HEK293T (cell line): ENCODE data around the gene LRRC27.

ENCODE experiments used
- CTCF ChIA-PET: fragments of 350-600 bp; formaldehyde crosslinking; extraction: SDS; loops from one replicate; lab custom pipeline; 2021; ENCODE audit warnings: antibody characterized with exemption, inconsistent platforms; lab: Yijun Ruan, JAX
- POLR2A ChIA-PET: fragments of 350-600 bp; formaldehyde crosslinking; extraction: SDS; loops from one replicate; lab custom pipeline; 2020; ENCODE audit warnings: antibody characterized with exemption, inconsistent platforms; lab: Yijun Ruan, JAX
- DNase-seq: peaks from one replicate; pipeline ENCODE4 v3.0.0; 2012; ENCODE audit warnings: mixed read lengths; ENCODE audit errors: extremely low spot score
- ARNT ChIP-seq: fragments of 450-650 bp; IDR thresholded peaks from 2 replicates; pipeline ENCODE4 v1.6.1; 2017; ENCODE audit warnings: mild to moderate bottlenecking
- BHLHE40 ChIP-seq: fragments of 450-650 bp; IDR thresholded peaks from 2 replicates; pipeline ENCODE4 v1.6.1; 2016; ENCODE audit warnings: mild to moderate bottlenecking, moderate library complexity, borderline replicate concordance
- CTBP1 ChIP-seq: fragments of 450-650 bp; IDR thresholded peaks from 2 replicates; pipeline ENCODE4 v1.6.1; 2016; ENCODE audit warnings: borderline replicate concordance
- ELF4 ChIP-seq: fragments of 450-650 bp; IDR thresholded peaks from 2 replicates; pipeline ENCODE4 v1.6.1; 2017; ENCODE audit warnings: antibody characterized with exemption
- FOXA1 ChIP-seq: fragments of 450-650 bp; IDR thresholded peaks from 2 replicates; pipeline ENCODE4 v1.6.1; 2016; ENCODE audit warnings: mild to moderate bottlenecking
- FOXK2 ChIP-seq: fragments of 450-650 bp; IDR thresholded peaks from 2 replicates; pipeline ENCODE4 v1.6.1; 2016; ENCODE audit warnings: mild to moderate bottlenecking
- FOXM1 ChIP-seq: fragments of 450-650 bp; IDR thresholded peaks from 2 replicates; pipeline ENCODE4 v1.6.1; 2017; ENCODE audit warnings: mild to moderate bottlenecking, borderline replicate concordance
- HDGF ChIP-seq: fragments of 450-650 bp; IDR thresholded peaks from 2 replicates; pipeline ENCODE4 v1.6.1; 2017; ENCODE audit warnings: antibody characterized with exemption, borderline replicate concordance
- L3MBTL2 ChIP-seq: fragments of 450-650 bp; conservative IDR thresholded peaks from 2 replicates; pipeline ENCODE4 v1.6.1; 2016; ENCODE audit warnings: mild to moderate bottlenecking
- LEF1 ChIP-seq: fragments of 450-650 bp; IDR thresholded peaks from 2 replicates; pipeline ENCODE4 v1.6.1; 2017; ENCODE audit warnings: mild to moderate bottlenecking, borderline replicate concordance
- NFRKB ChIP-seq: fragments of 450-650 bp; IDR thresholded peaks from 2 replicates; pipeline ENCODE4 v1.6.1; 2016; ENCODE audit warnings: mild to moderate bottlenecking, moderate library complexity
- SP1 ChIP-seq: fragments of 450-650 bp; IDR thresholded peaks from 2 replicates; pipeline ENCODE4 v1.6.1; 2017
- SUZ12 ChIP-seq: fragments of 450-650 bp; IDR thresholded peaks from 2 replicates; pipeline ENCODE4 v1.6.1; 2016; ENCODE audit warnings: mild to moderate bottlenecking
- TARDBP ChIP-seq: fragments of 450-650 bp; IDR thresholded peaks from 2 replicates; pipeline ENCODE4 v1.6.1; 2016
- ZNF384 ChIP-seq: fragments of 450-650 bp; IDR thresholded peaks from 2 replicates; pipeline ENCODE4 v1.6.1; 2016
- TF ChIP-seq, protein P1 (sequence below): fragments of 450-650 bp; IDR thresholded peaks from 2 replicates; pipeline ENCODE4 v1.6.1; 2016

Gene LRRC27

DNA sequence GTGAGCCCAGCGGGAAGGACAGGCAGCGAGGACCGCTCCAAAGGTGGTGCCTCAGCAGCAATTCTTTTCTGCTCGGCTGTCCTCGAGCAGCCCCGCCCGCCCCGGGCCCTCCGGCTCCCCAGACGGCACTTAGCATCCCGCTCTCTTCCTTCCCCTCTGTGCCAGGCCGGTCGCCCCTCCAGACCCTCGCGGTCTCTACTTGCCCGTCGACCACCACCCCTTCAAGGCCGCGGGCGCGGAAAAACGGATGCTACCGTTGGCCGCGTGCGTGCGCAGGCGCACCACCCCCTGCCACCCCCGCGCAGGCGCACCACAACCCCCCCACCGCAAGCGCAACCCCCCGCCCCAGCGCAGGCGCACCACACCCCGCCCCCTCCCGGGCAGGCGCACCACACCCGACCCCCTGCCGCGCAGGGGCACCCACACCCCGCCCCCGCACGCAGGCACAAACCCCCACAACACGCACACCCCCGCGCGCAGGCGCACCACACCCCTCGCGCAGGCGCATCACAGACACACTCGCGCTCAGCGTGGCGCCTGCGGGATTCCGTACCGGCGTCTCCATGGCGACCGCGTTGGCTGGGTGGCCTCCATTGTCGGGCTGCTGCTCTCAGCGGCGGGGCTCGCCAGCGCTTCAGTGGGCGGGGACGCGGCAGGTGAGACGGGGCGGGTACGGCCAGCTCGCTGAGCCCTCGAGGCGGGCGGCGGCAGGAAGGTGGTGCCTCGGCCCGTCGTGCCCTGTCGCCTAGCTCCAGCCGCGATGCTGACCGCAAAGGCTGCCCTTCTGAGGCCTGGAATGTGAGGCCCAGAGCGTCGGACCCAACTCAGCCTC, at the start of gene LRRC27:
Gene LRRC27, plus strand, starts transcription at position 593 of the 832 bp plus-strand sequence. CDS start 1,332 bp downstream, outside the sequence.
- peak; percentile 82 for TF ChIP-seq L3MBTL2
- no peak for TF ChIP-seq ZNF384
- ChIA-PET CTCF (no interaction called here), POLR2A (no interaction called here)
- peak; percentile 99 for DNase-seq

DNA sequence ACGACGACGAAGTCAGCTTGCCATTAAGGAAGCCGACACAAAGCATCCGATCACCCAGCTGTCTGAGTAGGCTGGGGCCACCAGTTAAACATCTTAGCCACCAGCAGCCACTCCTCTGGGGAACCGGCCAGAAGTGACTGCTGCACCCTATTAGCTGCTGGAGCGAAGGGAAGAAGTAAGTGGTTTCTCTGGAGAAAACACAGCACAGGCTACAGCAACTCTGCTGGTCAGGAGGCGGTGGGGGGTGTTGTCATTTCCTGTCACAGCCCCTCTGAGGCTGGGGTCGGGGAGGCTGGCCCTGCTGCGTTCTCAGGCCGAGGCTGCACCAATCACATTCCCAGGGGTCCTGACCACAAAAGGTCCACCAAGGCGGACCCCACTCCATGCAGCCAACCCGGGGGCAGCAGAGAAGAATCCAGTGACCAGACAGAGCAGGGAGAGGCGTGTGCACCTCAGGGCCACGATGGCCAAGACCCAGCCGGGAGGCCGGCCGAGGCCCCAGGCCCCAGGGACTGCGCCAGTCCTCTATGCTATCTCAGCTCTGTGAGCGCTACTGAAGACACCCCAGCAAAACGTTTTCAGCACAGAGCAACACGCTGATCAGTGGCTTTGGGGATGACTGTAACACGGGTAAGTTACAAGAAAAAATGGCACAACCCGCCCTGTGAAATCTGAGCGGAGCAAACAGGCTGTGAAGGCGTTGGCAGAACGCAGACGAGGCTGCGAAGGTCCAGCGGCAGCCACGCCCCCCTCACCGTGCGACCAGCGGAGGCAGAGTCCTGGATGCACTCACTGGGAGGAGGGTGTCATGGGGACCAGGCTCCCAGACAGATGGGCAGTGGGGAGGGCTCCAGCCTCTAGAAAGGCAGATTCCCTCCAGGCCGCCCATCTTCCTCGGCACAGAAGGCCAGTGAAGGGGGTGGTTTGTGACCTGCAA, 49.1 kb upstream of the LRRC27 start:
- POLR2A ChIA-PET, result no interaction called here
- CTCF ChIA-PET, result no interaction called here
- no peak for TF ChIP-seq CTBP1
- no peak for TF ChIP-seq HDGF
- no peak for TF ChIP-seq NFRKB
- no peak for TF ChIP-seq ZNF384
- TF ChIP-seq L3MBTL2, result no peak
- TF ChIP-seq ELF4, result no peak
- TF ChIP-seq, protein P1, sequence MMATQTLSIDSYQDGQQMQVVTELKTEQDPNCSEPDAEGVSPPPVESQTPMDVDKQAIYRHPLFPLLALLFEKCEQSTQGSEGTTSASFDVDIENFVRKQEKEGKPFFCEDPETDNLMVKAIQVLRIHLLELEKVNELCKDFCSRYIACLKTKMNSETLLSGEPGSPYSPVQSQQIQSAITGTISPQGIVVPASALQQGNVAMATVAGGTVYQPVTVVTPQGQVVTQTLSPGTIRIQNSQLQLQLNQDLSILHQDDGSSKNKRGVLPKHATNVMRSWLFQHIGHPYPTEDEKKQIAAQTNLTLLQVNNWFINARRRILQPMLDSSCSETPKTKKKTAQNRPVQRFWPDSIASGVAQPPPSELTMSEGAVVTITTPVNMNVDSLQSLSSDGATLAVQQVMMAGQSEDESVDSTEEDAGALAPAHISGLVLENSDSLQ, result no peak
- no peak for TF ChIP-seq LEF1
- no peak for TF ChIP-seq FOXK2
- TF ChIP-seq FOXM1, result no peak
- no peak for TF ChIP-seq SP1
- no peak for TF ChIP-seq ARNT
- TF ChIP-seq SUZ12, result no peak
- TF ChIP-seq BHLHE40, result no peak
- TF ChIP-seq TARDBP, result no peak
- no peak for TF ChIP-seq FOXA1
- DNase-seq, result no peak

GRCh38 chr10:132283604-132284382, 48.2 kb upstream of the LRRC27 start:
- CTCF ChIA-PET, result no interaction called here
- no peak for TF ChIP-seq NFRKB
- no peak for TF ChIP-seq ZNF384
- TF ChIP-seq, protein P1, result no peak
- TF ChIP-seq ELF4, result no peak
- no peak for TF ChIP-seq BHLHE40
- no peak for TF ChIP-seq FOXK2
- TF ChIP-seq SP1, result no peak
- TF ChIP-seq TARDBP, result no peak
- no peak for TF ChIP-seq SUZ12
- no peak for TF ChIP-seq LEF1
- POLR2A ChIA-PET, result no interaction called here

GRCh38 chr10:132289439-132289838, 42.6 kb upstream of the LRRC27 start:
- CTCF ChIA-PET, result no interaction called here
- POLR2A ChIA-PET, result no interaction called here
- no peak for DNase-seq
- no peak for TF ChIP-seq FOXK2
- no peak for TF ChIP-seq FOXM1
- TF ChIP-seq, protein P1, result no peak
- TF ChIP-seq ELF4, result no peak
- no peak for TF ChIP-seq SUZ12
- no peak for TF ChIP-seq BHLHE40
- no peak for TF ChIP-seq NFRKB
- no peak for TF ChIP-seq LEF1
- no peak for TF ChIP-seq HDGF
- TF ChIP-seq FOXA1, result no peak
- no peak for TF ChIP-seq SP1
- no peak for TF ChIP-seq ZNF384

More at GRCh38 chr10:132283604-132284382, 48.2 kb upstream of the LRRC27 start:
- no peak for DNase-seq

- ChIA-PET CTCF (no interaction called here), POLR2A (no interaction called here)
- TF ChIP-seq FOXK2 (no peak), SUZ12 (no peak), FOXM1 (no peak), HDGF (no peak), L3MBTL2 (no peak), CTBP1 (no peak), SP1 (no peak), LEF1 (no peak), FOXA1 (no peak), BHLHE40 (no peak), ELF4 (no peak), NFRKB (no peak), ARNT (no peak), ZNF384 (no peak), TARDBP (no peak)
- TF ChIP-seq, protein P1, result no peak
Observed at GRCh38 chr10:132290631-132291030, 41.4 kb upstream of the LRRC27 start.

More at GRCh38 chr10:132290631-132291030, 41.4 kb upstream of the LRRC27 start:
- DNase-seq, result no peak
